SHP77 (cell line): Measurements from ENCODE around the gene RAD54L.
"Not testable (repeated sequence)": the region's sequence is repeated elsewhere in the genome, so short reads cannot be mapped to it uniquely, and the experiment has no call there.

ENCODE experiments used
- DNase-seq, 2 experiments: peaks; one replicate each; lab custom pipeline; 2025; lab: John Stamatoyannopoulos, UW

Gene RAD54L

GRCh38 chr1:46319960-46320914 is 72.7 kb downstream of the RAD54L start:
- not testable (repeated sequence) for DNase-seq

- not testable (repeated sequence) for DNase-seq
Measured at GRCh38 chr1:46322191-46322590, 74.6 kb downstream of the RAD54L start.

GRCh38 chr1:46325285-46326076 is 77.9 kb downstream of the RAD54L start:
- DNase-seq: not testable (repeated sequence)
